H1 (cell line): ENCODE results near the gene B4GALNT3.

ENCODE experiments used
- ATF2 ChIP-seq: IDR thresholded peaks from 2 replicates; pipeline ENCODE4 v1.6.1; 2012; ENCODE audit warnings: low read length, inconsistent platforms
- CEBPB ChIP-seq: IDR thresholded peaks from 2 replicates; pipeline ENCODE4 v1.6.1; 2012; ENCODE audit warnings: low read depth, low read length
- CTCF ChIP-seq, 3 experiments: IDR thresholded peaks; 1 replicate in 2 of 3; 2 replicates in 1 of 3; pipeline versions ENCODE4 v1.5.1 to v1.6.1; 2011; ENCODE audit warnings: low read length in 3 of 3, mild to moderate bottlenecking in 3 of 3, inconsistent platforms in 2 of 3, low read depth in 1 of 3, moderate library complexity in 1 of 3; ENCODE audit not compliant: insufficient read depth in 1 of 3; ENCODE audit errors: control extremely low read depth in 1 of 3
- EP300 ChIP-seq, 2 experiments: IDR thresholded peaks; 1 replicate in 1 of 2; 2 replicates in 1 of 2; pipeline ENCODE4 v1.6.1; 2011 to 2012; ENCODE audit warnings: low read depth in 2 of 2, low read length in 2 of 2, mild to moderate bottlenecking in 2 of 2, borderline replicate concordance in 1 of 2, inconsistent platforms in 1 of 2, moderate library complexity in 1 of 2
- EZH2 ChIP-seq: fragments of 200-600 bp; sonication (generic); IDR thresholded peaks from 2 replicates; pipeline ENCODE4 v1.7.1; 2012; ENCODE audit warnings: low read depth, mild to moderate bottlenecking, moderate library complexity, low read length, inconsistent platforms; ENCODE audit not compliant: severe bottlenecking
- JUN ChIP-seq: IDR thresholded peaks from 2 replicates; pipeline ENCODE4 v1.6.1; 2011; ENCODE audit warnings: low read depth, mild to moderate bottlenecking, improper control_type of control experiment, low read length
- KDM4A ChIP-seq: IDR thresholded peaks from one replicate; pipeline ENCODE4 v1.7.1; 2012; ENCODE audit warnings: low read depth, mild to moderate bottlenecking, moderate library complexity, low read length, inconsistent platforms; ENCODE audit not compliant: severe bottlenecking
- MAFK ChIP-seq: IDR thresholded peaks from 2 replicates; pipeline ENCODE4 v1.6.1; 2012; ENCODE audit warnings: low read depth, mild to moderate bottlenecking, improper control_type of control experiment, low read length
- POLR2A ChIP-seq, 2 experiments: IDR thresholded peaks; 1 replicate in 1 of 2; 2 replicates in 1 of 2; pipeline ENCODE4 v1.6.1; 2011; ENCODE audit warnings: low read depth in 2 of 2, low read length in 2 of 2, mild to moderate bottlenecking in 2 of 2; ENCODE audit errors: control extremely low read depth in 1 of 2
- POLR2AphosphoS5 ChIP-seq: IDR thresholded peaks from 2 replicates; pipeline ENCODE4 v1.6.1; 2011; ENCODE audit warnings: low read depth, low read length
- RAD21 ChIP-seq, 2 experiments: IDR thresholded peaks in 1 of 2; conservative IDR thresholded peaks in 1 of 2; 2 replicates each; pipeline ENCODE4 v1.6.1; 2011; ENCODE audit warnings: low read depth in 2 of 2, low read length in 2 of 2, improper control_type of control experiment in 1 of 2, inconsistent platforms in 1 of 2, mild to moderate bottlenecking in 1 of 2, moderate library complexity in 1 of 2
- SRF ChIP-seq: IDR thresholded peaks from 2 replicates; pipeline ENCODE4 v1.6.1; 2011; ENCODE audit warnings: mild to moderate bottlenecking, low read depth, low read length, moderate library complexity
- TCF12 ChIP-seq: IDR thresholded peaks from 2 replicates; pipeline ENCODE4 v1.6.1; 2011; ENCODE audit warnings: low read depth, mild to moderate bottlenecking, low read length
- TEAD4 ChIP-seq: IDR thresholded peaks from 2 replicates; pipeline ENCODE4 v1.6.1; 2012; ENCODE audit warnings: low read depth, low read length, inconsistent platforms, mixed read lengths

GRCh38 chr12:452667-453210 lies 7.0 kb upstream of the B4GALNT3 start:
- no peak for TF ChIP-seq MAFK
- no peak for TF ChIP-seq POLR2AphosphoS5
- no peak for TF ChIP-seq EZH2
- TF ChIP-seq POLR2A (IDR thresholded peaks at IDR 0.05; ENCODE audit: control extremely low read depth in 1 of 2, low read depth in 2 of 2, low read length in 2 of 2) = no peak
- no peak for TF ChIP-seq EP300 (IDR thresholded peaks at IDR 0.05; ENCODE audit: borderline replicate concordance in 1 of 2, low read depth in 2 of 2, low read length in 2 of 2)
- no peak for TF ChIP-seq RAD21 (IDR thresholded peaks at IDR 0.05 in 1 of 2, conservative IDR thresholded peaks at IDR 0.05 in 1 of 2; ENCODE audit: low read depth in 2 of 2, low read length in 2 of 2)
- peak in 2 of 3 experiments; percentile 41 to 57; a peak in 2 of 4 replicates for TF ChIP-seq CTCF (IDR thresholded peaks at IDR 0.05; ENCODE audit: control extremely low read depth in 1 of 3, insufficient read depth in 1 of 3, low read depth in 1 of 3, low read length in 3 of 3)
- TF ChIP-seq CEBPB = no peak
- TF ChIP-seq ATF2 = no peak
- no peak for TF ChIP-seq KDM4A
- no peak for TF ChIP-seq TCF12
- no peak for TF ChIP-seq JUN
- no peak for TF ChIP-seq TEAD4
- no peak for TF ChIP-seq SRF
